T-helper 1 cell treated with Interleukin-12 subunit alpha and Interleukin-12 subunit beta and Interleukin-4 antibody, amounts not matched to agents 30 μg/mL and 1 μg/mL, for 36 hours (primary cell): ENCODE data around the gene GALNT14.

ENCODE experiments used
- H3K27ac Mint-ChIP-seq: one replicate; pipeline ENCODE4 v1.8.0; 2021; ENCODE audit warnings: mild to moderate bottlenecking, mixed read lengths
- H3K27me3 Mint-ChIP-seq: one replicate; pipeline ENCODE4 v1.8.0; 2021; ENCODE audit warnings: low read depth, mixed read lengths
- H3K36me3 Mint-ChIP-seq: one replicate; pipeline ENCODE4 v1.8.0; 2021; ENCODE audit warnings: low read depth, mixed read lengths
- H3K4me1 Mint-ChIP-seq: one replicate; pipeline ENCODE4 v1.8.0; 2021; ENCODE audit warnings: low read depth, mixed read lengths
- H3K4me3 Mint-ChIP-seq: one replicate; pipeline ENCODE4 v1.8.0; 2021; ENCODE audit warnings: mild to moderate bottlenecking, moderate library complexity, mixed read lengths
- H3K9me3 Mint-ChIP-seq: one replicate; pipeline ENCODE4 v1.8.0; 2021; ENCODE audit warnings: mixed read lengths

Gene GALNT14

GRCh38 chr2:31066551-31066950 lies 71.7 kb downstream of the GALNT14 start:
- H3K36me3 Mint-ChIP-seq, result no peaks in the 10 kb centered on the region
- no peaks in the 10 kb centered on the region for H3K4me1 Mint-ChIP-seq
- H3K4me3 Mint-ChIP-seq, result no peak overlapping the region
- H3K27ac Mint-ChIP-seq, result no peak overlapping the region
- H3K27me3 Mint-ChIP-seq, result no peaks in the 10 kb centered on the region
- H3K9me3 Mint-ChIP-seq, result no peaks in the 10 kb centered on the region

DNA sequence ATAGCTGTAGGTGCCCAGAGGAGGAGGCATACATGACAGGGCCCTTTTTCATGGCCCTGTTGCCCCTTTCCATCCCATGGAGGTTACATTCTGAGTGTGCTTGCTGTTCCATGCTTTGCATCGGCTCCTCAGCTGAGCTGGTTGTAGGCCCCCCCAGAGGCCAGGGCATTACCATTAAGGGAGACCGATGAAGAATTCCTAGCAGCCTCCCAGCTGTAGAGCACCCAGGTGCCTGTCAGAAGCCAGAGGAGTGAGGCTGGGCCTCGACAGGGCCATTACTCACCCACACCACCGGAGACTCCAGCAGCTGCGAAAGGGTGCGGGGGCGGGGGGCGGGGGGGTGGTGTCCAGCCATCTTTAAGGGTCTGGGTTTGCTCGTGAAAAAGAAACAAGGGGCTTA lies 72.2 kb downstream of the GALNT14 start:
- Mint-ChIP-seq H3K9me3 (no peaks in the 10 kb centered on the region), H3K27ac (no peak overlapping the region), H3K4me3 (no peak overlapping the region), H3K36me3 (no peaks in the 10 kb centered on the region), H3K4me1 (no peaks in the 10 kb centered on the region), H3K27me3 (no peaks in the 10 kb centered on the region)

DNA sequence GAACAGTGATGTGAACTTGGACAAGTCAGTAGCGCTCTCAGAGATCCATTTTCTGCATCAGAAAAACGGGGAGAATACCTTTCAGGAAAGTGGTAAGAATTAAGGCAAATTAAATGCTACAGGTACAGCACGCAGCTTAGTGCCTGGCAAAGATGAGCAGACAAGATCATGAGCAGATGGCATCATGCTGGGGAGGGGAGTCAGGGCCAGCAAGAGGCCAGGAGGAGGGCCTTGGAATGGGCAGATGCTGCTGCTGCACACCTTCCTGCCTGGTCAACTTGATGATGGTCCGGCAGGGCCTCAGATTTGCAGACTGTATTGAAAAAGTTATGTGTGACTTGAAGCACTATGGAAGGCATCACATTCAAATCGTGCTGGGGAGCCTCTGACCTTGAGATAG lies 72.9 kb downstream of the GALNT14 start:
- H3K4me3 Mint-ChIP-seq, result no peak overlapping the region
- H3K4me1 Mint-ChIP-seq, result no peaks in the 10 kb centered on the region
- H3K27ac Mint-ChIP-seq, result no peak overlapping the region
- H3K9me3 Mint-ChIP-seq, result no peaks in the 10 kb centered on the region
- no peaks in the 10 kb centered on the region for H3K36me3 Mint-ChIP-seq
- no peaks in the 10 kb centered on the region for H3K27me3 Mint-ChIP-seq

- Mint-ChIP-seq H3K4me3 (no peak overlapping the region), H3K27me3 (no peaks in the 10 kb centered on the region), H3K36me3 (no peaks in the 10 kb centered on the region), H3K9me3 (no peaks in the 10 kb centered on the region), H3K27ac (no peak overlapping the region), H3K4me1 (no peaks in the 10 kb centered on the region)
These were observed 77.8 kb downstream of the GALNT14 start for GRCh38 chr2:31060397-31060796.

- Mint-ChIP-seq H3K27me3 (no peaks in the 10 kb centered on the region), H3K36me3 (no peaks in the 10 kb centered on the region), H3K4me1 (no peaks in the 10 kb centered on the region)
These were observed 79.9 kb downstream of the GALNT14 start for GRCh38 chr2:31058096-31059035.

GRCh38 chr2:31057691-31058090 lies 80.5 kb downstream of the GALNT14 start:
- H3K4me3 Mint-ChIP-seq, result no peak overlapping the region
- no peaks in the 10 kb centered on the region for H3K4me1 Mint-ChIP-seq
- no peak overlapping the region for H3K27ac Mint-ChIP-seq
- H3K27me3 Mint-ChIP-seq, result no peaks in the 10 kb centered on the region
- no peaks in the 10 kb centered on the region for H3K9me3 Mint-ChIP-seq
- no peaks in the 10 kb centered on the region for H3K36me3 Mint-ChIP-seq

More at GRCh38 chr2:31058096-31059035, 79.9 kb downstream of the GALNT14 start:
- no peaks in the 10 kb centered on the region for H3K9me3 Mint-ChIP-seq
- H3K27ac Mint-ChIP-seq, result no peak overlapping the region
- H3K4me3 Mint-ChIP-seq, result no peak overlapping the region

DNA sequence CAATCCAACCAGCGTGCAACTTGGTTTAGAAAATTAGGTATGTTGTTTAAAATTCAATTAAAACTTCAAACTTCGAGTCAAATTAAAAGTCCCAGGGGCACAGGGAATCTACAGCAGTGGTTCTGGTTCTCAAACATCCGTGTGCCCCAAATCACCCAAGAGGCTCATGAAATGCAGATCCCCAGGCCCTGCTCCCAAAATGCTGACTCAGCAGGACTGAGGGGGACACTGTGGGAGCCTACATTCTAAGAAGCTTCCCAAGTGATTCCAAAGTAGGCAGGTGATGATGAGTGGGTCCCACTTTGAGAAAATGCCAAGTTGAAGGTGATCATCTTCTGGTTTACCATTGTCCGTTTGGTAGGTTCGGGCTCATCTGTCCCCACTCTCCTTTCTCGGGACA lies 82.3 kb downstream of the GALNT14 start:
- Mint-ChIP-seq H3K4me1 (no peaks in the 10 kb centered on the region), H3K4me3 (no peak overlapping the region), H3K9me3 (no peaks in the 10 kb centered on the region), H3K36me3 (no peaks in the 10 kb centered on the region), H3K27ac (no peak overlapping the region), H3K27me3 (no peaks in the 10 kb centered on the region)

DNA sequence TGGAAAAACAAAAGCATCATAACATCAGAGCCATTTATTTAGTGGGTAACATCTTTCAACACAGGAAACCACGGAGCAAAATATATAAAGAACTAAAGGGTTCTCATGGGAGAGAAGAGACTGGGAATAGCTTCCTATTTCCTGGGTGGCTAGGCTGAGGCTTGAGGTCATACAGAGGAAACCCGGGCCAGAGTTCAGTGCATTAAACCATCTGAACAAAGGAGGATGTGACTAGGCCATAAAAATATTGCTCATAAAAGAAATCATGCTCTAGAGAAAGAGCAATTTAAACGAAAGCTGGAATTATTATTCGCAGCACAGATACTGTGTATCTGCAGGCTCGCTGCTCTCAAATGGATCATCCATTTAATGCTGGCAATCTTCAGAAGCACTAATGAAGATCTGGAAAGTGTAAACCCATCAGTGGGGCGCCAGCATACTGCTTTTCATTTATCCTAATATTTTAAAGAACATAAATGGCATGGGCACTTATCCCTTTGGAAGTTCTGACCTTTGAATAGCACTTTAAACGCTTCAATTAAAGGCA lies 83.3 kb downstream of the GALNT14 start:
- no peaks in the 10 kb centered on the region for H3K4me1 Mint-ChIP-seq
- no peak overlapping the region for H3K27ac Mint-ChIP-seq
- no peaks in the 10 kb centered on the region for H3K9me3 Mint-ChIP-seq
- no peak overlapping the region for H3K4me3 Mint-ChIP-seq
- no peaks in the 10 kb centered on the region for H3K27me3 Mint-ChIP-seq
- H3K36me3 Mint-ChIP-seq, result no peaks in the 10 kb centered on the region

GRCh38 chr2:31053929-31054782 lies 84.1 kb downstream of the GALNT14 start:
- Mint-ChIP-seq H3K9me3 (no peaks in the 10 kb centered on the region), H3K36me3 (no peaks in the 10 kb centered on the region), H3K27me3 (no peaks in the 10 kb centered on the region), H3K4me1 (no peaks in the 10 kb centered on the region), H3K4me3 (no peak overlapping the region), H3K27ac (no peak overlapping the region)

GRCh38 chr2:31052284-31052683 lies 86.0 kb downstream of the GALNT14 start:
- Mint-ChIP-seq H3K27ac (no peak overlapping the region), H3K4me1 (no peaks in the 10 kb centered on the region), H3K27me3 (no peaks in the 10 kb centered on the region), H3K36me3 (no peaks in the 10 kb centered on the region), H3K4me3 (no peak overlapping the region), H3K9me3 (no peaks in the 10 kb centered on the region)

GRCh38 chr2:31051258-31052140 lies 86.7 kb downstream of the GALNT14 start:
- Mint-ChIP-seq H3K4me3 (no peak overlapping the region), H3K27ac (no peak overlapping the region), H3K36me3 (no peaks in the 10 kb centered on the region), H3K9me3 (no peaks in the 10 kb centered on the region), H3K4me1 (no peaks in the 10 kb centered on the region), H3K27me3 (no peaks in the 10 kb centered on the region)

DNA sequence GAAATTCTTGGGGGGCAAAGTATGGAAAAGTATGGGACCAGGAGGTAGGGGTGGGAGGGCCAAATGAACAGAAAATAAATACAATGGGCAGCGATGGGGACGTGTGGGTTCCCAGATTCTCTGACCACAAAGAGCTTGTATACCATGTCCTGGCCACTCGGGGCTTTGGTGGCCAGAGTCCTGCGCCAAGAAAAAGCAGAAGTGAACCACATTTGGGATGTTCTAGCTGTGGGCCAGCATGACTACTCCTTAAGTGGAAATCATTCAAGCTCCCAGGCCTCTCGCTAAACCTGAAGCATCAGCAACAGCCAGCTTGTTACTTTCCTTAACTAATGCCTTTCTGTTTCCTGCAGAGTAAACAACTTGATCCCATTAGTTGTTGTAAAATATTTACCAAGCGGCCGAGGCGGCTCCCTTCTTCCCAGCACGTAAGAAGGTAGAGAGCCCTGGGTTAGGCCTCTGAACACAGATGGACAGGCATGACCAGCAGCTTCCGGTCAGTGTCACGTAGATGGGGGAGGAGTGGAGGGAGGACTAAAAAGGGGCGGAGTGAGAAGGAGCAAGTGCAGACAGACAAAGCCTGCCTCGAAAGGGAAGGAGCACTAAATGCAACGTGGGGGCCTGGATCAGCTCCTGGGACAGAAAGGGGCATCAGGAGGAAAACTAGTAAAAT lies 88.2 kb downstream of the GALNT14 start:
- no peak overlapping the region for H3K4me3 Mint-ChIP-seq
- no peaks in the 10 kb centered on the region for H3K9me3 Mint-ChIP-seq

GRCh38 chr2:31049264-31049663 lies 89.0 kb downstream of the GALNT14 start:
- Mint-ChIP-seq H3K4me1 (no peaks in the 10 kb centered on the region), H3K9me3 (no peaks in the 10 kb centered on the region), H3K4me3 (no peak overlapping the region), H3K27ac (no peak overlapping the region), H3K36me3 (no peaks in the 10 kb centered on the region), H3K27me3 (no peaks in the 10 kb centered on the region)

More for the DNA sequence above, 88.2 kb downstream of the GALNT14 start:
- Mint-ChIP-seq H3K36me3 (no peaks in the 10 kb centered on the region), H3K27me3 (no peaks in the 10 kb centered on the region), H3K4me1 (no peaks in the 10 kb centered on the region), H3K27ac (no peak overlapping the region)
